Smooth muscle cell (in vitro differentiated cells): ENCODE data around the gene ITPR2. TPM values are rescaled to one million over a fixed set of nuclear protein-coding genes. Genes with fewer than 3 reads are reported as not detected.
"Not testable (repeated sequence)": the region's sequence is repeated elsewhere in the genome, so short reads cannot be mapped to it uniquely, and the experiment has no call there.

Source experiments
- DNase-seq: peaks from one replicate; lab custom pipeline; 2025; ENCODE audit not compliant: unreplicated experiment; lab: John Stamatoyannopoulos, UW
- H2AFZ ChIP-seq: fragments of 200-600 bp; sonication (generic); 2 replicates; pipeline ENCODE4 v1.6.0; 2016; ENCODE audit warnings: antibody characterized with exemption, low read depth, mild to moderate bottlenecking
- H3F3A ChIP-seq: fragments of 200-600 bp; sonication (generic); 2 replicates; pipeline ENCODE4 v1.6.0; 2017; ENCODE audit warnings: antibody characterized with exemption, low read depth
- H3K27ac ChIP-seq: fragments of 200-600 bp; sonication (generic); 2 replicates; pipeline ENCODE4 v1.5.1; 2016; ENCODE audit warnings: low read depth, mild to moderate bottlenecking
- H3K27me3 ChIP-seq: fragments of 200-600 bp; sonication (generic); 2 replicates; pipeline ENCODE4 v1.6.1; 2016; ENCODE audit warnings: low read depth, mild to moderate bottlenecking
- H3K36me3 ChIP-seq: fragments of 200-600 bp; sonication (generic); 2 replicates; pipeline ENCODE4 v1.5.1; 2016; ENCODE audit warnings: low read depth
- H3K4me1 ChIP-seq: fragments of 200-600 bp; sonication (generic); 2 replicates; pipeline ENCODE4 v1.5.1; 2016; ENCODE audit warnings: low read depth
- H3K4me2 ChIP-seq: fragments of 200-600 bp; sonication (generic); 2 replicates; pipeline ENCODE4 v1.6.0; 2016; ENCODE audit warnings: mild to moderate bottlenecking
- H3K4me3 ChIP-seq: fragments of 200-600 bp; sonication (generic); 2 replicates; pipeline ENCODE4 v1.5.1; 2016; ENCODE audit warnings: mild to moderate bottlenecking
- H3K79me2 ChIP-seq: fragments of 200-600 bp; sonication (generic); 2 replicates; pipeline ENCODE4 v1.6.0; 2016; ENCODE audit warnings: low read depth, mild to moderate bottlenecking
- H3K9ac ChIP-seq: fragments of 200-600 bp; sonication (generic); 2 replicates; pipeline ENCODE4 v1.6.0; 2016; ENCODE audit warnings: low read depth
- H3K9me3 ChIP-seq: fragments of 200-600 bp; sonication (generic); replicated peaks from 2 replicates; pipeline ENCODE4 v1.5.1; 2016; ENCODE audit warnings: low read depth
- H4K20me1 ChIP-seq: fragments of 200-600 bp; sonication (generic); 2 replicates; pipeline ENCODE4 v1.6.0; 2016; ENCODE audit warnings: low read depth
- CTCF ChIP-seq: fragments of 200-600 bp; sonication (generic); IDR thresholded peaks from 2 replicates; pipeline ENCODE4 v1.5.1; 2017; ENCODE audit warnings: borderline replicate concordance, mild to moderate bottlenecking, antibody characterized with exemption; ENCODE audit not compliant: insufficient read depth, poor library complexity, severe bottlenecking
- WGBS: methylation state at CpG from one replicate; pipeline ENCODE4 v1.1.7; 2016; ENCODE audit warnings: low lambda C conversion rate; 5-methylcytosine and 5-hydroxymethylcytosine counted together
- polyA plus RNA-seq: library from polyadenylated mRNA; unstranded; fragments of >200 nt; fragmentation: Nextera tagmentation; extraction: Ambion mirVana; gene quantifications from 2 replicates; pipeline ENCODE4 v1.2.1, GENCODE V29; 2016
- total RNA-seq: library from RNA; depleted of rRNA; stranded (reverse); fragments of >200 nt; gene quantifications from 2 replicates; pipeline ENCODE4 v1.2.3, GENCODE V29; 2014

Gene ITPR2
- total and polyA plus RNA-seq, 2 experiments from 2014 or later = 6.8 to 17.4 TPM

DNA sequence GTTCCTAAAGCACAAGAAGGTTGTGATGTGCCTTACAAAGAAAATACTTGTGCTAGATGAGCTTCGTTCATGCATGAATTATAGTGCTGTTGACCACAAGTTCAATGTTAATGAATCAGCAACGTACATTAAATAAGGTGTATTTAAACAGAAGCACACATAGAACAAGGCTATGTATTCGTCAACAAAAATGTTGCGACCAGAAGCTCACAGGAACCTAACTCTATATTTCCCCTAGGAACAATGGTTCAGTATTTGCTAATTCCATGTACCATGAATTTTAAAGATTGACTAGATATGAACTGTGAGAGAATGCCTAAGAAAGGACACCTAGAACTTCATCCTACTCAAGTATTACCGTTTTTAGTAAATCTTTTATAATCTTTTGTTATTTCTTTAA, 149.6 kb downstream of the ITPR2 start:
- H3K27ac ChIP-seq = no peak overlapping the region

DNA sequence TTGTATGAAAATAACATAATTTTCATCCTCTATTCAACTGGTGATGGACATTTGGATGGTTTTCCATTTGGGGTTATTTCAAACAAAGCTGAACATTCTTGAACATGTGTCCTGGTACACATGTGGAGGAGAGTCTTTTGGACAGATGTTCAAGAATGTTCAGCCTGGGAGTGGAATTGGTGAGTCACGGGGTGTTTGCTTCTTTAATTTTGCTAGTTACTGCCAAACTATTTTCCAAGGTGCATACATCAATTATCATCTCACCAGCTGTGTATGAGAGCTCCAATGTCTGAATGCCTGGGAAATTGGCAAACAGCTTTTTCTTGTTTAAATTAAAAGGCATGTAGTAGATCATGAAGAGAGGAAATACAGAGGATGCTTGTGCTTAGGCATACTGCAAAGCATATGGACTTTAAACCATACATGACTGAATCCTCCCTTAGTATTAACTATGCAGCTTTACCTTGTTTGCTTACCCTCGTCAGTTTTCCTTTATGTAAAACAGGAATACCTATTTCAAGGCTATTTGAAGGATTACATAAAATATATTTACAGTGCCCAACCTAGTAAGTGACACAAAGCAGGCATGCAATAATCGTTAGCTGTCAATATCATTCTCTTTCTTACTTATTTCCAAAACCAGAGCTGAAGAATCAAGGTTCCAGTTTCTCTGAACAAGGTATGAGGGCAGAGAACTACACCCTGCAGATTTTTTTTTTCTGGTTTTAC, 152.1 kb downstream of the ITPR2 start:
- no peak for DNase-seq
- H3K36me3 ChIP-seq = peaks cover 22% of the 10 kb centered on the region
- WGBS = 92% methylated on average over 3 of the region's 3 CpGs

More for the DNA sequence above, 149.6 kb downstream of the ITPR2 start:
- Histone ChIP-seq H3K4me3 (no peak overlapping the region), H3F3A (no peaks in the 10 kb centered on the region), H3K9ac (no peak overlapping the region), H3K27me3 (no peaks in the 10 kb centered on the region), H3K79me2 (no peaks in the 10 kb centered on the region), H3K4me1 (no peaks in the 10 kb centered on the region), H3K4me2 (no peak overlapping the region), H3K36me3 (peaks cover 22% of the 10 kb centered on the region), H3K9me3 (peaks cover 13% of the 10 kb centered on the region), H2AFZ (no peak overlapping the region), H4K20me1 (no peaks in the 10 kb centered on the region)
- 77% methylated on average over 5 of the region's 5 CpGs for WGBS
- no peak for TF ChIP-seq CTCF
- no peak for DNase-seq

DNA sequence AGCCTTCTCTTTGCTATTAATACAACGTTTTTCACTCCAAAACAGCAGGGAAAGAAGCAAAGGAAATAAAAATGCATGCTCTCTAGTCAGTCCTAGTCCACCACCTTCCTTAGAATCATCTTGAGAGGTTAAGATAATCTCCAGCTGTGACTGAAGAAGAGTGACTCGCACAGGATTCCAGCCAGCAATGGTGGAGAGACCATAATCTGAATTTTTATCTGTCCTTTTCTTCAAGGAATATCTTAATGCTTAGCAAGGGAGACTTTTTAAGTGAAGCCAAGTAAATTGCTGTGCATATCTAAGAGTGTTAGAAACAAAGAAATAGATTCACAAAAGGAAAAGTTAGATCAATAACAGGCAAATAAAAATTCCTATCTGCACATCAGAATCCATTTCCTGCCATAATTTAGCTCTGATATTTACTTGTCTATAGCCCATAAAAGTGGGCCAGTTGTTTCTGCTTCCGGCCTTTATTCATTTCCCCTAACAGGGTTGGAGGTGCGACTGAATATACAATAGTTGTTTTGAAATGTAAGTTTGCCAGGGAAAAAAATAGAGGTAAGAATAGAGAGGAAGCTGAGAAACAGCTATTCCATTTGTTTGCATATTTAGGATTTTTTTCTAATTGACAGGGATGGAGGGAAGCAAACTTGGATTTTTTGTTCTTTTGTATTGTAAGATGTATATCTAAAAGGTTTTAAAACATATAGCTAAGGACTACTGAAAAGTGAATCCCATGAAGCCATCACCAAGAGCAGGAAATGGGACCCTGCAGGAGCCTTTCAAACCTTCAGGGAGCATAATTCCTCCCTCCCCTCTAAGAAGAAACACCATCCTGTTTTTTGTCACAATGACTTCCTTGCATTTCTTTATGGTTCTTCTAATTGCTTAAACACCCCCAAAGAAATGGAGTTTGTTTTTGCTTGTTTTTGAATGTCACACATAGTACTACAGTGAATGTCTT, 154.0 kb downstream of the ITPR2 start:
- TF ChIP-seq CTCF = no peak
- Histone ChIP-seq H3F3A (no peaks in the 10 kb centered on the region), H3K36me3 (peaks cover 12% of the 10 kb centered on the region), H3K27me3 (no peaks in the 10 kb centered on the region), H3K4me2 (no peak overlapping the region), H3K4me3 (no peak overlapping the region), H3K9me3 (peaks cover 11% of the 10 kb centered on the region), H4K20me1 (no peaks in the 10 kb centered on the region), H3K4me1 (no peaks in the 10 kb centered on the region), H2AFZ (no peak overlapping the region), H3K9ac (no peak overlapping the region), H3K79me2 (no peaks in the 10 kb centered on the region), H3K27ac (no peak overlapping the region)
- WGBS = 19% methylated on average over 4 of the region's 4 CpGs
- no peak for DNase-seq

More for the DNA sequence above, 152.1 kb downstream of the ITPR2 start:
- Histone ChIP-seq H3K79me2 (no peaks in the 10 kb centered on the region), H2AFZ (no peak overlapping the region), H3K4me1 (no peaks in the 10 kb centered on the region), H3K9ac (no peak overlapping the region), H3K4me2 (no peak overlapping the region), H3K27ac (no peak overlapping the region), H3K9me3 (peaks cover 13% of the 10 kb centered on the region), H3K27me3 (no peaks in the 10 kb centered on the region), H4K20me1 (no peaks in the 10 kb centered on the region), H3F3A (no peaks in the 10 kb centered on the region), H3K4me3 (no peak overlapping the region)
- TF ChIP-seq CTCF = no peak

GRCh38 chr12:26671487-26671886, 161.5 kb downstream of the ITPR2 start:
- H3K36me3 ChIP-seq, H3K27me3 ChIP-seq, H3K4me3 ChIP-seq, DNase-seq, H2AFZ ChIP-seq, H3K4me1 ChIP-seq, H3K27ac ChIP-seq, H3K4me2 ChIP-seq, H4K20me1 ChIP-seq, H3K9ac ChIP-seq, H3K9me3 ChIP-seq, H3K79me2 ChIP-seq, H3F3A ChIP-seq: not testable (repeated sequence)
- 74% methylated on average over 5 of the region's 5 CpGs for WGBS
